Stimulated activated CD4-positive, alpha-beta T cell treated with anti-CD3 and anti-CD28 coated beads, Interleukin-2, amount 100 ng/mL, for 24 hours (primary cell): ENCODE data around the gene TEX30.
"Not testable (repeated sequence)": the region's sequence is repeated elsewhere in the genome, so short reads cannot be mapped to it uniquely, and the experiment has no call there.

ENCODE experiments used
- DNase-seq, 2 donors: peaks; one replicate each; pipeline ENCODE4 v3.0.0-alpha.2; 2020

The TEX30 gene

GRCh38 chr13:102773441-102774213 is at the start of gene TEX30:
Gene TEX30 (minus strand): TSS chr13:102773786. CDS start chr13:102770026, 3,760 bp downstream.
- DNase-seq, result peak; percentile 87

GRCh38 chr13:102817907-102818306 is 44.3 kb upstream of the TEX30 start:
- DNase-seq, result no peak

GRCh38 chr13:102817241-102817640 is 43.7 kb upstream of the TEX30 start:
- DNase-seq, result no peak

- DNase-seq, result no peak
These were observed 43.1 kb upstream of the TEX30 start for GRCh38 chr13:102816708-102817107.

GRCh38 chr13:102815788-102816187 is 42.2 kb upstream of the TEX30 start:
- no peak for DNase-seq

- no peak for DNase-seq
These were observed 41.2 kb upstream of the TEX30 start for GRCh38 chr13:102814793-102815192.

GRCh38 chr13:102814025-102814607 is 40.5 kb upstream of the TEX30 start:
- no peak for DNase-seq

GRCh38 chr13:102812611-102813287 is 39.2 kb upstream of the TEX30 start:
- no peak for DNase-seq

GRCh38 chr13:102807699-102808098 is 34.1 kb upstream of the TEX30 start:
- no peak for DNase-seq

- no peak for DNase-seq
These were observed 32.1 kb upstream of the TEX30 start for GRCh38 chr13:102805680-102806079.

- DNase-seq, result peak; percentile 87 to 88
These were observed 26.8 kb upstream of the TEX30 start for GRCh38 chr13:102800145-102801041.

GRCh38 chr13:102799426-102800144 is 26.0 kb upstream of the TEX30 start:
- DNase-seq, result peak in 1 of 2 donors; percentile 19

- DNase-seq, result peak; percentile 78 to 86
These were observed 25.2 kb upstream of the TEX30 start, which contains the start of the genes BIVM and POGLUT2 for GRCh38 chr13:102798581-102799425. Gene BIVM (plus strand): TSS chr13:102799119. CDS start chr13:102807268, 8,149 bp downstream. Gene POGLUT2 (minus strand): TSS chr13:102798976. CDS start chr13:102798670, 306 bp downstream.

GRCh38 chr13:102793611-102794355 is 20.2 kb upstream of the TEX30 start:
- DNase-seq, result no peak

GRCh38 chr13:102792396-102792795 is 18.8 kb upstream of the TEX30 start:
- no peak for DNase-seq

- DNase-seq, result no peak
These were observed 15.1 kb upstream of the TEX30 start for GRCh38 chr13:102788683-102789082.

GRCh38 chr13:102784483-102784882 is 10.9 kb upstream of the TEX30 start:
- DNase-seq, result no peak

GRCh38 chr13:102781591-102781990 is 8.0 kb upstream of the TEX30 start:
- no peak for DNase-seq

- DNase-seq, result not testable (repeated sequence)
These were observed 7.1 kb upstream of the TEX30 start for GRCh38 chr13:102780656-102781055.
